A673 (cell line): Measurements from ENCODE around the gene VSTM2L. TPM values are rescaled to one million over a fixed set of nuclear protein-coding genes. Genes with fewer than 3 reads are reported as not detected.
"Not testable (repeated sequence)": the region's sequence is repeated elsewhere in the genome, so short reads cannot be mapped to it uniquely, and the experiment has no call there.

Source experiments
- Bru-seq: library from RNA; stranded (reverse); fragments of 400-500 nt; gene quantifications from one replicate; lab custom pipeline; 2021; lab: Mats Ljungman, UMichigan
- BruChase-seq, 2 experiments: library from RNA; stranded (reverse); fragments of 400-500 nt; gene quantifications; one replicate each; lab custom pipeline; 2021; lab: Mats Ljungman, UMichigan
- BruUV-seq: library from RNA; stranded (reverse); fragments of 400-500 nt; replicated peaks from 2 replicates; lab custom pipeline; 2021; lab: Mats Ljungman, UMichigan
- CTCF ChIA-PET: fragments of 300-600 bp; sonication (Branson Sonifier 250); formaldehyde crosslinking; loops from one replicate; lab custom pipeline; 2022; ENCODE audit warnings: antibody characterized with exemption; lab: Charles Lee
- POLR2A ChIA-PET: fragments of 300-600 bp; sonication (Branson Sonifier 250); formaldehyde crosslinking; loops from one replicate; lab custom pipeline; 2022; ENCODE audit warnings: antibody characterized with exemption; ENCODE audit not compliant: low non-redundant PET; lab: Charles Lee
- DNase-seq: peaks from one replicate; pipeline ENCODE4 v3.0.0-alpha.2; 2015; ENCODE audit warnings: low spot score
- H3K27ac ChIP-seq: fragments of 200-600 bp; sonication (generic); 2 replicates; pipeline ENCODE4 v1.5.1; 2016; ENCODE audit warnings: mixed run types, low read depth, mild to moderate bottlenecking, mixed read lengths, antibody characterized with exemption, low read length; ENCODE audit not compliant: poor library complexity, severe bottlenecking
- H3K27me3 ChIP-seq: fragments of 200-600 bp; sonication (generic); replicated peaks from 2 replicates; pipeline ENCODE4 v1.6.1; 2017; ENCODE audit warnings: mixed run types, low read depth, mild to moderate bottlenecking, mixed read lengths, antibody characterized with exemption, low read length; ENCODE audit not compliant: insufficient read depth, poor library complexity
- H3K36me3 ChIP-seq: fragments of 200-600 bp; sonication (generic); 2 replicates; pipeline ENCODE4 v1.6.1; 2016; ENCODE audit warnings: mixed run types, mild to moderate bottlenecking, mixed read lengths, antibody characterized with exemption, low read length; ENCODE audit not compliant: insufficient read depth, poor library complexity, severe bottlenecking
- H3K4me1 ChIP-seq: fragments of 200-600 bp; sonication (generic); 2 replicates; pipeline ENCODE4 v1.6.1; 2017; ENCODE audit warnings: mixed run types, mild to moderate bottlenecking, mixed read lengths, antibody characterized with exemption, low read length; ENCODE audit not compliant: insufficient read depth, poor library complexity, severe bottlenecking
- H3K4me3 ChIP-seq: fragments of 200-600 bp; sonication (generic); 2 replicates; pipeline ENCODE4 v1.5.1; 2016; ENCODE audit warnings: low read depth, mixed run types, mild to moderate bottlenecking, mixed read lengths, low read length; ENCODE audit not compliant: poor library complexity, severe bottlenecking
- H3K9me3 ChIP-seq: fragments of 200-600 bp; sonication (generic); 2 replicates; pipeline ENCODE4 v1.6.1; 2016; ENCODE audit warnings: mixed run types, low read depth, mild to moderate bottlenecking, mixed read lengths, antibody characterized with exemption, low read length; ENCODE audit not compliant: poor library complexity, severe bottlenecking
- EZH2 ChIP-seq: fragments of 200-600 bp; sonication (generic); IDR thresholded peaks from 2 replicates; pipeline ENCODE4 v1.6.1; 2017; ENCODE audit warnings: borderline replicate concordance, low read depth, mild to moderate bottlenecking, mixed read lengths, antibody characterized with exemption, low read length; ENCODE audit not compliant: poor library complexity, severe bottlenecking
- intact Hi-C: fragments of 100-400 bp; cut with micrococcal nuclease; formaldehyde crosslinking; loops from one replicate; pipeline ENCODE4 v1.10.0; 2022; ENCODE audit not compliant: unreplicated experiment
- long read RNA-seq: library from polyadenylated mRNA; stranded (forward); transcript quantifications from one replicate; pipeline ENCODE4 v2.0.0, GENCODE V29; 2022
- total RNA-seq: library from RNA; stranded (reverse); gene quantifications from 2 replicates; pipeline ENCODE4 v1.2.3, GENCODE V29; 2021
- TF ChIP-seq, protein P1 (sequence below): fragments of 300-800, 200-600 bp; sonication (generic); conservative IDR thresholded peaks from 2 replicates; pipeline ENCODE4 v1.5.1; 2017; ENCODE audit warnings: low read depth, mild to moderate bottlenecking, antibody characterized with exemption, low read length, moderate library complexity, mixed read lengths

The VSTM2L gene, protein sequence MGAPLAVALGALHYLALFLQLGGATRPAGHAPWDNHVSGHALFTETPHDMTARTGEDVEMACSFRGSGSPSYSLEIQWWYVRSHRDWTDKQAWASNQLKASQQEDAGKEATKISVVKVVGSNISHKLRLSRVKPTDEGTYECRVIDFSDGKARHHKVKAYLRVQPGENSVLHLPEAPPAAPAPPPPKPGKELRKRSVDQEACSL
- total RNA-seq: 23.3 and 23.5 TPM in 2 replicates
- percentile 52 among the genes with signal in this experiment for Bru-seq, nascent RNA
- percentile 55 among the genes with signal in this experiment for BruChase-seq, experiment 1, labeled RNA remaining after a 2-hour chase
- percentile 66 among the genes with signal in this experiment for BruChase-seq, experiment 2, labeled RNA remaining after a 6-hour chase
- long read RNA-seq, transcript VSTM2L-203 (3 exons, 656 nt): minor isoform, 10 of 43 reads
- long read RNA-seq, transcript VSTM2L-202 (4 exons, 1,959 nt): major isoform, 21 of 43 reads
- long read RNA-seq, partial matches to known transcripts: 0 of 43 reads
- long read RNA-seq, other reads (novel, unspliced or antisense): 11 of 43 reads

DNA sequence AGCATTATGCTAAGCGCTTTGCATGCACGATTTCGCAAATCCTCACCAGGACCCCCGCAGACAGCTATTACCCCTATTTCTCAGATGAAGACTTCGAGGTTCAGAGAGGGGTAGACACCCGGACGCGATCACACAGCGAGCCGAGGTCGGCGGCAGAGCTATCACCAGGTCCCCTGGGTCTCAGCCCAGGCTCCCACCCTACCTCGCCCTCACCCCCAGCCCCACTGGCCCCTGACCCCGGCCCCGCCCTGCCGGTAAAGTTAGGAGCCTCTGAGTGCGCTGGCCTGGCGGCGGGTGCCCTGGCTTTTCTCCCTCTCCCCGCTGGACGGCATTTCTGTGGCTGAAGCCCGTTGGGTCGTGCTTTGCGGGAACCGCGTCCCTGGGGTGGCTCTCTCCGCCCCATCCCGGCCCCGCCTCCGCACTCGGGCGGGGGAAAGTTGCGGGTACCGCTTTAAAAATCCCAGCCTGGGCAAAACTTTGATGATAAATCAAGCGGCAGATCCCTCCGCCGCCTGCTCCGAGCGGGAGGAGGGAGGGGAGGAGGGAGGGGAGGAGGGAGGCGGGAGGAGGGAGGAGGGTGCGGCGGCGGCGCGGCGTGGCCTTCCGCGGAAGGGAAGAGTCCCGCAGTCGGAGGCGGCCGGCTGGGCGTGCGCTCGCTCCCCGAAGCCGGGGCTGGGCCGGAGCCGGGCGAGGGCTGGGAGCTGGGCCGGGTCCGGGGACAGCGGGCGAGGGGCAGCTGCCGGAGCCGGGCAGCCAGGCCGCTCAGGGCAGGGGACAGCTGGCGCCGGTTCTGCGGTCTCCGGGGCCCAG, at the start of gene VSTM2L:
VSTM2L (plus strand) TSS at position 624 of the 810 bp plus-strand sequence. CDS start 224 bp downstream, outside the sequence.
- H3K4me3 ChIP-seq: peak within 1 kb of the TSS; percentile 64
- ChIA-PET POLR2A (no interaction called here), CTCF (interaction anchor here (0.5 kb wide), 1 partner anchor 9 kb away, joined by 3 read pairs; no protein-coding TSS in a partner anchor)
- H3K9me3 ChIP-seq: no peaks in the 10 kb centered on the region
- no TSS peak for BruUV-seq
- intact Hi-C loops: loop anchor here (2.0 kb wide), 1 partner anchor 90 kb away; no protein-coding TSS in a partner anchor
- TF ChIP-seq, protein P1, sequence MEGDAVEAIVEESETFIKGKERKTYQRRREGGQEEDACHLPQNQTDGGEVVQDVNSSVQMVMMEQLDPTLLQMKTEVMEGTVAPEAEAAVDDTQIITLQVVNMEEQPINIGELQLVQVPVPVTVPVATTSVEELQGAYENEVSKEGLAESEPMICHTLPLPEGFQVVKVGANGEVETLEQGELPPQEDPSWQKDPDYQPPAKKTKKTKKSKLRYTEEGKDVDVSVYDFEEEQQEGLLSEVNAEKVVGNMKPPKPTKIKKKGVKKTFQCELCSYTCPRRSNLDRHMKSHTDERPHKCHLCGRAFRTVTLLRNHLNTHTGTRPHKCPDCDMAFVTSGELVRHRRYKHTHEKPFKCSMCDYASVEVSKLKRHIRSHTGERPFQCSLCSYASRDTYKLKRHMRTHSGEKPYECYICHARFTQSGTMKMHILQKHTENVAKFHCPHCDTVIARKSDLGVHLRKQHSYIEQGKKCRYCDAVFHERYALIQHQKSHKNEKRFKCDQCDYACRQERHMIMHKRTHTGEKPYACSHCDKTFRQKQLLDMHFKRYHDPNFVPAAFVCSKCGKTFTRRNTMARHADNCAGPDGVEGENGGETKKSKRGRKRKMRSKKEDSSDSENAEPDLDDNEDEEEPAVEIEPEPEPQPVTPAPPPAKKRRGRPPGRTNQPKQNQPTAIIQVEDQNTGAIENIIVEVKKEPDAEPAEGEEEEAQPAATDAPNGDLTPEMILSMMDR: no peak
- H3K27me3 ChIP-seq: no peaks in the 10 kb centered on the region
- DNase-seq: peak; percentile 91
- H3K36me3 ChIP-seq: no peaks in the 10 kb centered on the region
- peak within 1 kb of the TSS; percentile 67 for H3K27ac ChIP-seq
- peaks cover 51% of the 10 kb centered on the region for H3K4me1 ChIP-seq

DNA sequence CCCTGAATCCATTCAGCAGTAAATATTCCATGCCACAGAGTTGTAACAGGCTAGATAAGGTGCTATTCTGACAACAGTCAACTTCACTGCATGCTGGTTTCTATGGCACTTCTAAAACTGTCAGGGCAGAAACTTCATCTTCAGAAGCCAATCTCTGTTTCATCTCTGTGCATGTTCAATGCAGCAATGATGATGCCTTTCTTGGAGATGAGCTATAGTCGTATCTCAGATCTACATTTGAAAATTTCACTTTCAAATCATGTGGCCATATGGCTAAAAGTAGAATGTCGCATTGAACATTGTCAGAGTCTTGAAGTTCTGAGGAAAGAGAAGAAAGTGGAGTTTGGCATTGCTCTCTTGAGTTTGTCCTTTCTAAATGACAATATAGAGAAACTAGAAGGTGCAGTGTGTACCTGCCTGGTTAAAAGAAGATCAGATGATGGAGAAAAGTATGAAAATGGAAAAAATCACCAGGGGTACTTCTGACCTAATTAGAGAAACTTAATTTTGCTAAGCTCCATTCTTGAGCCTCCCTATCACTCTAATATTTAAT, 49.0 kb upstream of the VSTM2L start:
- intact Hi-C loops: no loop called here
- no TSS peak for BruUV-seq
- no peak for DNase-seq
- POLR2A ChIA-PET: no interaction called here
- H3K36me3 ChIP-seq: no peaks in the 10 kb centered on the region
- no peak overlapping the region for H3K27ac ChIP-seq
- H3K4me1 ChIP-seq: peaks cover 4% of the 10 kb centered on the region
- no peak overlapping the region for H3K4me3 ChIP-seq
- CTCF ChIA-PET: no interaction called here
- H3K9me3 ChIP-seq: no peaks in the 10 kb centered on the region
- H3K27me3 ChIP-seq: no peaks in the 10 kb centered on the region
- no peak for TF ChIP-seq EZH2

DNA sequence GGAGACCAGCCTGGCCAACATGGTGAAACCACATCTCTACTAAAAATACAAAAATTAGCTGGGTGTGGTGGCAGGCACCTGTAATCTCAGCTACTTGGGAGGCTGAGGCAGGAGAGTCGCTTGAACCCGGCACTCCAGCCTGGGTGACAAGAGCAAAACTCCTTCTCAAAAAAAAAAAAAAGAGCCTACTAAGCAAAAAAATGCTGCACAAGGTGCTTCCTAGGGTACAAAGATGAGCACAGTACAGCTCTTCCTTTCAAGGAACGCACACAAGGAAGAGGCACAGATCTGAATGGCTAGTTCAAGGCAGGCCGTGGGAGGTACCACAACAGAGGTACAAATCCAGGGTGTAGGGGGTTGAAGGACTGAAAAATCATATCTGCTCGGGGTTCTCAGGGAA, 46.9 kb upstream of the VSTM2L start:
- H3K36me3 ChIP-seq, DNase-seq, BruUV-seq, H3K9me3 ChIP-seq, H3K27ac ChIP-seq, CTCF ChIA-PET, intact Hi-C loops, H3K4me1 ChIP-seq, POLR2A ChIA-PET, H3K27me3 ChIP-seq, H3K4me3 ChIP-seq: not testable (repeated sequence)
